ENCODE results near the gene KHSRP.

- TF ChIP-seq POLR2A (IDR thresholded peaks at IDR 0.05) (no peak), CTCF (IDR thresholded peaks at IDR 0.05) (no peak), EP300 (IDR thresholded peaks at IDR 0.05) (no peak)
These were observed 7.3 kb upstream of the KHSRP start for GRCh38 chr19:6431891-6432290.

Measured in tibial nerve (tissue), 4 donors.